CD4-positive, alpha-beta T cell treated with Interleukin-21 for 1 hour (primary cell): ENCODE data around the gene SLC35B1.

Experiments used
- DNase-seq: peaks from one replicate; pipeline ENCODE4 v3.0.0-alpha.2; 2020

SLC35B1 gene

GRCh38 chr17:49707608-49708514, at the start of gene SLC35B1:
SLC35B1 (minus strand) TSS chr17:49707964; CDS start chr17:49707833, 131 bp downstream.
- DNase-seq: peak; percentile 99

- DNase-seq: no peak
Observed at GRCh38 chr17:49757151-49757777, 49.5 kb upstream of the SLC35B1 start.

- no peak for DNase-seq
Observed at GRCh38 chr17:49756323-49757150, 48.8 kb upstream of the SLC35B1 start.

GRCh38 chr17:49755663-49756283, 48.0 kb upstream of the SLC35B1 start:
- no peak for DNase-seq

GRCh38 chr17:49753959-49754391, 46.2 kb upstream of the SLC35B1 start:
- DNase-seq: no peak

- DNase-seq: no peak
Observed at GRCh38 chr17:49752508-49752907, 44.7 kb upstream of the SLC35B1 start.

GRCh38 chr17:49749730-49750129, 42.0 kb upstream of the SLC35B1 start:
- no peak for DNase-seq

- DNase-seq: peak; percentile 76
Observed at GRCh38 chr17:49748791-49749190, 41.0 kb upstream of the SLC35B1 start.

- peak; percentile 55 for DNase-seq
Observed at GRCh38 chr17:49748223-49748622, 40.5 kb upstream of the SLC35B1 start.

GRCh38 chr17:49747632-49748031, 39.9 kb upstream of the SLC35B1 start:
- no peak for DNase-seq

GRCh38 chr17:49746791-49747490, 39.2 kb upstream of the SLC35B1 start:
- DNase-seq: peak; percentile 70

GRCh38 chr17:49745175-49746139, 37.7 kb upstream of the SLC35B1 start:
- no peak for DNase-seq

- DNase-seq: no peak
Observed at GRCh38 chr17:49742166-49742638, 34.4 kb upstream of the SLC35B1 start.

- no peak for DNase-seq
Observed at GRCh38 chr17:49741692-49742076, 33.9 kb upstream of the SLC35B1 start.

- DNase-seq: no peak
Observed at GRCh38 chr17:49741009-49741691, 33.4 kb upstream of the SLC35B1 start.

- DNase-seq: peak; percentile 97
Observed at GRCh38 chr17:49739641-49740271, 32.0 kb upstream of the SLC35B1 start.

GRCh38 chr17:49738456-49739163, 30.8 kb upstream of the SLC35B1 start:
- no peak for DNase-seq

- DNase-seq: no peak
Observed at GRCh38 chr17:49734515-49735490, 27.0 kb upstream of the SLC35B1 start.
